SK-N-SH (cell line): ENCODE data around the gene PSMB9. TPM values are rescaled to one million over a fixed set of nuclear protein-coding genes. Genes with fewer than 3 reads are reported as not detected.

Experiments
- CTCF ChIA-PET: fragments of 300-600, 350-600 bp; formaldehyde crosslinking; extraction: SDS; loops from one replicate; lab custom pipeline; 2021; lab: Yijun Ruan, JAX
- POLR2A ChIA-PET: fragments of 350-600 bp; sonication (Branson Sonifier 250); formaldehyde crosslinking; extraction: SDS; loops from one replicate; lab custom pipeline; 2020; ENCODE audit warnings: antibody characterized with exemption, inconsistent platforms; lab: Yijun Ruan, JAX
- DNase-seq: peaks from one replicate; pipeline ENCODE4 v3.0.0; 2012
- H2AFZ ChIP-seq: fragments of 200-600 bp; sonication (generic); 2 replicates; pipeline ENCODE4 v1.8.1; 2016; ENCODE audit warnings: antibody characterized with exemption, mild to moderate bottlenecking, low read depth
- H3F3A ChIP-seq: fragments of 200-600 bp; sonication (generic); replicated peaks from 2 replicates; pipeline ENCODE3; 2016; ENCODE audit warnings: antibody characterized with exemption, mild to moderate bottlenecking; ENCODE audit not compliant: insufficient read depth
- H3K27ac ChIP-seq, 2 experiments: fragments of 200-500 bp in 1 of 2; fragments of 200-600 bp in 1 of 2; sonication (Bioruptor generic) in 1 of 2; sonication (generic), shearing (Covaris generic) in 1 of 2; 2 replicates each; pipeline versions ENCODE4 v1.5.1 to v1.6.1; 2014 to 2016; ENCODE audit warnings: low read depth in 2 of 2, inconsistent platforms in 1 of 2, low read length in 1 of 2, mild to moderate bottlenecking in 1 of 2, mixed read lengths in 1 of 2
- H3K27me3 ChIP-seq: fragments of 200-600 bp; sonication (generic), shearing (Covaris generic); 2 replicates; pipeline ENCODE4 v1.6.1; 2016; ENCODE audit warnings: mixed run types; ENCODE audit not compliant: insufficient read depth
- H3K36me3 ChIP-seq, 2 experiments: fragments of 200-500 bp in 1 of 2; fragments of 200-600 bp in 1 of 2; sonication (Bioruptor generic) in 1 of 2; sonication (generic) in 1 of 2; replicated peaks in 1 of 2; 2 replicates each; pipeline versions ENCODE3 to v1.5.1; 2014 to 2016; ENCODE audit warnings: low read length in 1 of 2, mild to moderate bottlenecking in 1 of 2; ENCODE audit not compliant: insufficient read depth in 2 of 2, control insufficient read depth in 1 of 2
- H3K4me1 ChIP-seq, 2 experiments: fragments of 200-500 bp in 1 of 2; fragments of 200-600 bp in 1 of 2; sonication (Bioruptor generic) in 1 of 2; sonication (generic), shearing (Covaris generic) in 1 of 2; 2 replicates each; pipeline versions ENCODE4 v1.5.1 to v1.6.1; 2014 to 2016; ENCODE audit warnings: low read depth in 1 of 2, low read length in 1 of 2, mixed run types in 1 of 2; ENCODE audit not compliant: insufficient read depth in 2 of 2, control insufficient read depth in 1 of 2
- H3K4me2 ChIP-seq: fragments of 200-600 bp; sonication (generic), shearing (Covaris generic); 2 replicates; pipeline ENCODE4 v1.6.1; 2017; ENCODE audit warnings: mixed run types
- H3K4me3 ChIP-seq, 2 experiments: fragments of 200-500 bp in 1 of 2; fragments of 200-600 bp in 1 of 2; sonication (Bioruptor generic) in 1 of 2; sonication (generic), shearing (Covaris generic) in 1 of 2; 2 replicates each; pipeline versions ENCODE4 v1.5.1 to v1.8.1; 2014 to 2016; ENCODE audit warnings: low read depth in 2 of 2, inconsistent platforms in 1 of 2, low read length in 1 of 2, mild to moderate bottlenecking in 1 of 2, mixed read lengths in 1 of 2, moderate library complexity in 1 of 2
- H3K79me2 ChIP-seq: fragments of 200-600 bp; sonication (generic); 2 replicates; pipeline ENCODE4 v1.8.1; 2017; ENCODE audit warnings: mild to moderate bottlenecking; ENCODE audit not compliant: insufficient read depth
- H3K9ac ChIP-seq: fragments of 200-600 bp; sonication (generic); 2 replicates; pipeline ENCODE4 v1.6.1; 2017; ENCODE audit warnings: mixed run types
- H3K9me2 ChIP-seq: fragments of 200-600 bp; sonication (generic); 2 replicates; pipeline ENCODE4 v1.6.1; 2017; ENCODE audit warnings: mixed run types
- H3K9me3 ChIP-seq: fragments of 200-600 bp; sonication (generic); 2 replicates; pipeline ENCODE4 v1.6.1; 2017; ENCODE audit warnings: mixed run types, mild to moderate bottlenecking, moderate library complexity
- H4K20me1 ChIP-seq: fragments of 200-600 bp; sonication (generic); 2 replicates; pipeline ENCODE4 v1.6.1; 2017; ENCODE audit warnings: mild to moderate bottlenecking, mixed run types; ENCODE audit not compliant: insufficient read depth
- EZH2phosphoT487 ChIP-seq: fragments of 200-600 bp; sonication (generic); IDR thresholded peaks from 2 replicates; pipeline ENCODE4 v1.6.1; 2017; ENCODE audit warnings: low read depth, mixed run types, mild to moderate bottlenecking, antibody characterized with exemption, moderate library complexity, borderline replicate concordance
- FOXJ3 ChIP-seq: sonication (generic); formaldehyde crosslinking; IDR thresholded peaks from 2 replicates; pipeline ENCODE4 v1.5.1; 2020; ENCODE audit warnings: mild to moderate bottlenecking, missing genetic modification reagents
- MEF2A ChIP-seq: IDR thresholded peaks from 2 replicates; pipeline ENCODE4 v1.4.0; 2012; ENCODE audit warnings: low read depth, borderline replicate concordance
- NFIC ChIP-seq: IDR thresholded peaks from 2 replicates; pipeline ENCODE4 v1.4.0; 2012; ENCODE audit warnings: borderline replicate concordance
- RAD21 ChIP-seq: IDR thresholded peaks from 2 replicates; pipeline ENCODE4 v1.6.1; 2012; ENCODE audit warnings: mild to moderate bottlenecking, low read length
- RXRA ChIP-seq: IDR thresholded peaks from 2 replicates; pipeline ENCODE4 v1.4.0; 2012; ENCODE audit warnings: low read depth, mild to moderate bottlenecking, borderline replicate concordance
- SIN3A ChIP-seq: IDR thresholded peaks from 2 replicates; pipeline ENCODE4 v1.6.1; 2012; ENCODE audit warnings: low read depth, mild to moderate bottlenecking, low read length, moderate library complexity, borderline replicate concordance
- WGBS: methylation state at CpG from one replicate; pipeline ENCODE4 v1.1.6; 2017; ENCODE audit warnings: low lambda C conversion rate; 5-methylcytosine and 5-hydroxymethylcytosine counted together
- polyA plus RNA-seq, 3 experiments: library from polyadenylated mRNA; depleted of rRNA; stranded (reverse); fragments of >200 nt; gene quantifications; 2 replicates each; pipeline ENCODE4 v1.2.3, GENCODE V29; 2012
- TF ChIP-seq, protein P1 (sequence below): fragments of 150-350 bp; IDR thresholded peaks from 2 replicates; pipeline ENCODE4 v1.6.1; 2017; ENCODE audit warnings: antibody characterized with exemption, low read length, low read depth, borderline replicate concordance
- TF ChIP-seq, protein P2 (sequence below): IDR thresholded peaks from 2 replicates; pipeline ENCODE4 v1.4.0; 2012; ENCODE audit warnings: low read depth, borderline replicate concordance
- TF ChIP-seq, protein P3 (sequence below): IDR thresholded peaks from 2 replicates; pipeline ENCODE4 v1.6.1; 2012; ENCODE audit warnings: mild to moderate bottlenecking, low read depth, low read length, moderate library complexity
- TF ChIP-seq, protein P4 (sequence below): fragments of 200-600 bp; sonication (generic); IDR thresholded peaks from 2 replicates; pipeline ENCODE4 v1.6.1; 2017; ENCODE audit warnings: antibody characterized with exemption, mild to moderate bottlenecking, moderate library complexity

Gene PSMB9
- polyA plus RNA-seq, 1 of the 3 experiments (the other 2 are of a cell fraction), result 83.7 TPM

DNA sequence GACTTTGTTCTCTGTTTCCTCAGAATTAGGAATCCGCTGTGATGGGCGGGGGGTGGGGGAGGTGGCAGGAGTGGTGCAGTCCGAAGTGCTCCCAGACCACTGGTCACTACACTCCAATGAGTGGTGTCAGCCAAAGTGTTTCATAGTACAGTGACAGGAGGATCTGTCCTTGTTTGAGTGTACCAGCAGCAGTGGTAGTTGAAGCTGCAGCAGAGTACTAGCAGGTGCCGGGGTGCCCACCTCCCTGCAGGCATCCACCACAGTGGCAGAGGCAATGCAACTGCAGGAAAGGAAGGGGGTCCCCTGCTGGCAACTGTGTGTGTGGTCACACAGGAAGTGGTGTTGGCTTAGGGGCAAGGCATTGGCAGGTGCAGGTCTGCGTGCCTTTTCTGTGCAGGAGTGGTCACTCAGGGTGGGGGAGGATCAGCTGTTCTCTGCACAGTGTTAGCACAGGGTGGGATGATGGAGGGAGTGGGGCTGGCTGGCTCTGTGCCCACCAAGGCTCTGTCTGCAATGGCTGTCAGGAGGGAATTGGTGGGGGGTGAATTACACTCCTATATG is 46.9 kb upstream of the PSMB9 start:
- Histone ChIP-seq H3K27ac (no peak overlapping the region), H3K9ac (no peak overlapping the region), H3K36me3 (no peaks in the 10 kb centered on the region), H4K20me1 (no peaks in the 10 kb centered on the region), H3K79me2 (no peaks in the 10 kb centered on the region), H3K27me3 (peaks cover 20% of the 10 kb centered on the region; the same call in 1 of the 2 replicates), H3K4me3 (no peak overlapping the region), H3K9me2 (no peaks in the 10 kb centered on the region), H3K4me2 (no peak overlapping the region), H3K4me1 (no peaks in the 10 kb centered on the region), H2AFZ (no peak overlapping the region), H3K9me3 (no peaks in the 10 kb centered on the region), H3F3A (no peaks in the 10 kb centered on the region)
- WGBS, result 8% methylated on average over 3 of the region's 5 CpGs
- DNase-seq, result no peak
- TF ChIP-seq, protein P1, sequence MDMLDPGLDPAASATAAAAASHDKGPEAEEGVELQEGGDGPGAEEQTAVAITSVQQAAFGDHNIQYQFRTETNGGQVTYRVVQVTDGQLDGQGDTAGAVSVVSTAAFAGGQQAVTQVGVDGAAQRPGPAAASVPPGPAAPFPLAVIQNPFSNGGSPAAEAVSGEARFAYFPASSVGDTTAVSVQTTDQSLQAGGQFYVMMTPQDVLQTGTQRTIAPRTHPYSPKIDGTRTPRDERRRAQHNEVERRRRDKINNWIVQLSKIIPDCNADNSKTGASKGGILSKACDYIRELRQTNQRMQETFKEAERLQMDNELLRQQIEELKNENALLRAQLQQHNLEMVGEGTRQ, result no peak
- TF ChIP-seq NFIC (no peak), EZH2phosphoT487 (no peak), FOXJ3 (CRISPR knock-in tag) (no peak), SIN3A (no peak), RXRA (no peak), MEF2A (no peak), RAD21 (no peak)
- TF ChIP-seq, protein P2, sequence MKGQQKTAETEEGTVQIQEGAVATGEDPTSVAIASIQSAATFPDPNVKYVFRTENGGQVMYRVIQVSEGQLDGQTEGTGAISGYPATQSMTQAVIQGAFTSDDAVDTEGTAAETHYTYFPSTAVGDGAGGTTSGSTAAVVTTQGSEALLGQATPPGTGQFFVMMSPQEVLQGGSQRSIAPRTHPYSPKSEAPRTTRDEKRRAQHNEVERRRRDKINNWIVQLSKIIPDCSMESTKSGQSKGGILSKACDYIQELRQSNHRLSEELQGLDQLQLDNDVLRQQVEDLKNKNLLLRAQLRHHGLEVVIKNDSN, result no peak
- TF ChIP-seq, protein P3, sequence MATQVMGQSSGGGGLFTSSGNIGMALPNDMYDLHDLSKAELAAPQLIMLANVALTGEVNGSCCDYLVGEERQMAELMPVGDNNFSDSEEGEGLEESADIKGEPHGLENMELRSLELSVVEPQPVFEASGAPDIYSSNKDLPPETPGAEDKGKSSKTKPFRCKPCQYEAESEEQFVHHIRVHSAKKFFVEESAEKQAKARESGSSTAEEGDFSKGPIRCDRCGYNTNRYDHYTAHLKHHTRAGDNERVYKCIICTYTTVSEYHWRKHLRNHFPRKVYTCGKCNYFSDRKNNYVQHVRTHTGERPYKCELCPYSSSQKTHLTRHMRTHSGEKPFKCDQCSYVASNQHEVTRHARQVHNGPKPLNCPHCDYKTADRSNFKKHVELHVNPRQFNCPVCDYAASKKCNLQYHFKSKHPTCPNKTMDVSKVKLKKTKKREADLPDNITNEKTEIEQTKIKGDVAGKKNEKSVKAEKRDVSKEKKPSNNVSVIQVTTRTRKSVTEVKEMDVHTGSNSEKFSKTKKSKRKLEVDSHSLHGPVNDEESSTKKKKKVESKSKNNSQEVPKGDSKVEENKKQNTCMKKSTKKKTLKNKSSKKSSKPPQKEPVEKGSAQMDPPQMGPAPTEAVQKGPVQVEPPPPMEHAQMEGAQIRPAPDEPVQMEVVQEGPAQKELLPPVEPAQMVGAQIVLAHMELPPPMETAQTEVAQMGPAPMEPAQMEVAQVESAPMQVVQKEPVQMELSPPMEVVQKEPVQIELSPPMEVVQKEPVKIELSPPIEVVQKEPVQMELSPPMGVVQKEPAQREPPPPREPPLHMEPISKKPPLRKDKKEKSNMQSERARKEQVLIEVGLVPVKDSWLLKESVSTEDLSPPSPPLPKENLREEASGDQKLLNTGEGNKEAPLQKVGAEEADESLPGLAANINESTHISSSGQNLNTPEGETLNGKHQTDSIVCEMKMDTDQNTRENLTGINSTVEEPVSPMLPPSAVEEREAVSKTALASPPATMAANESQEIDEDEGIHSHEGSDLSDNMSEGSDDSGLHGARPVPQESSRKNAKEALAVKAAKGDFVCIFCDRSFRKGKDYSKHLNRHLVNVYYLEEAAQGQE, result no peak
- TF ChIP-seq, protein P4, sequence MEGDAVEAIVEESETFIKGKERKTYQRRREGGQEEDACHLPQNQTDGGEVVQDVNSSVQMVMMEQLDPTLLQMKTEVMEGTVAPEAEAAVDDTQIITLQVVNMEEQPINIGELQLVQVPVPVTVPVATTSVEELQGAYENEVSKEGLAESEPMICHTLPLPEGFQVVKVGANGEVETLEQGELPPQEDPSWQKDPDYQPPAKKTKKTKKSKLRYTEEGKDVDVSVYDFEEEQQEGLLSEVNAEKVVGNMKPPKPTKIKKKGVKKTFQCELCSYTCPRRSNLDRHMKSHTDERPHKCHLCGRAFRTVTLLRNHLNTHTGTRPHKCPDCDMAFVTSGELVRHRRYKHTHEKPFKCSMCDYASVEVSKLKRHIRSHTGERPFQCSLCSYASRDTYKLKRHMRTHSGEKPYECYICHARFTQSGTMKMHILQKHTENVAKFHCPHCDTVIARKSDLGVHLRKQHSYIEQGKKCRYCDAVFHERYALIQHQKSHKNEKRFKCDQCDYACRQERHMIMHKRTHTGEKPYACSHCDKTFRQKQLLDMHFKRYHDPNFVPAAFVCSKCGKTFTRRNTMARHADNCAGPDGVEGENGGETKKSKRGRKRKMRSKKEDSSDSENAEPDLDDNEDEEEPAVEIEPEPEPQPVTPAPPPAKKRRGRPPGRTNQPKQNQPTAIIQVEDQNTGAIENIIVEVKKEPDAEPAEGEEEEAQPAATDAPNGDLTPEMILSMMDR, result no peak
- CTCF ChIA-PET, result interaction anchor here (0.6 to 1.0 kb wide), 2 partner anchors 32 to 177 kb away, joined by 3 to 5 read pairs; partner anchors contain the start of gene TAP2
- POLR2A ChIA-PET, result no interaction called here
